RWPE2 (cell line): Measurements from ENCODE around the gene FMOD.

ENCODE experiments used
- ATAC-seq: fragments of 200-7000 bp; cut with Tn5 transposase; 3 replicates; pipeline ENCODE4 v1.9.1; 2021; ENCODE audit warnings: low read depth
- DNase-seq: peaks from one replicate; pipeline ENCODE4 v3.0.0-alpha.2; 2020; ENCODE audit warnings: low spot score
- H3K27ac ChIP-seq: fragments of 450-650 bp; 2 replicates; pipeline ENCODE4 v1.5.1; 2017; ENCODE audit warnings: mild to moderate bottlenecking; ENCODE audit not compliant: poor library complexity, severe bottlenecking
- H3K27me3 ChIP-seq: fragments of 250-450 bp; sonication (Bioruptor Pico); 2 replicates; pipeline ENCODE4 v1.5.1; 2021; ENCODE audit warnings: mild to moderate bottlenecking, moderate library complexity; ENCODE audit not compliant: insufficient read depth, poor library complexity, severe bottlenecking
- H3K36me3 ChIP-seq: fragments of 250-450 bp; sonication (Bioruptor Pico); 2 replicates; pipeline ENCODE4 v1.5.1; 2020; ENCODE audit warnings: low read depth, mild to moderate bottlenecking, moderate library complexity
- H3K4me1 ChIP-seq: fragments of 250-450 bp; sonication (Bioruptor Pico); 2 replicates; pipeline ENCODE4 v1.5.1; 2021; ENCODE audit warnings: mild to moderate bottlenecking, moderate library complexity; ENCODE audit not compliant: insufficient read depth, poor library complexity, severe bottlenecking
- H3K4me3 ChIP-seq: fragments of 250-450 bp; sonication (Bioruptor Pico); 2 replicates; pipeline ENCODE4 v1.5.1; 2021; ENCODE audit warnings: mild to moderate bottlenecking, moderate library complexity; ENCODE audit not compliant: severe bottlenecking
- H3K9me3 ChIP-seq: fragments of 250-450 bp; sonication (Bioruptor Pico); 2 replicates; pipeline ENCODE4 v1.5.1; 2021; ENCODE audit warnings: mild to moderate bottlenecking, moderate library complexity; ENCODE audit not compliant: severe bottlenecking
- CTCF ChIP-seq: fragments of 450-650 bp; IDR thresholded peaks from one replicate; pipeline ENCODE4 v1.5.1; 2017; ENCODE audit warnings: mild to moderate bottlenecking, moderate library complexity; ENCODE audit not compliant: poor library complexity, severe bottlenecking

FMOD gene

GRCh38 chr1:203382026-203382425 is 31.1 kb upstream of the FMOD start:
- DNase-seq: no peak
- no peaks in the 10 kb centered on the region for H3K4me1 ChIP-seq
- H3K9me3 ChIP-seq: no peaks in the 10 kb centered on the region
- ATAC-seq: no peak
- no peaks in the 10 kb centered on the region for H3K36me3 ChIP-seq
- no peak overlapping the region for H3K4me3 ChIP-seq
- no peak for TF ChIP-seq CTCF
- no peaks in the 10 kb centered on the region for H3K27me3 ChIP-seq
- H3K27ac ChIP-seq: no peak overlapping the region

DNA sequence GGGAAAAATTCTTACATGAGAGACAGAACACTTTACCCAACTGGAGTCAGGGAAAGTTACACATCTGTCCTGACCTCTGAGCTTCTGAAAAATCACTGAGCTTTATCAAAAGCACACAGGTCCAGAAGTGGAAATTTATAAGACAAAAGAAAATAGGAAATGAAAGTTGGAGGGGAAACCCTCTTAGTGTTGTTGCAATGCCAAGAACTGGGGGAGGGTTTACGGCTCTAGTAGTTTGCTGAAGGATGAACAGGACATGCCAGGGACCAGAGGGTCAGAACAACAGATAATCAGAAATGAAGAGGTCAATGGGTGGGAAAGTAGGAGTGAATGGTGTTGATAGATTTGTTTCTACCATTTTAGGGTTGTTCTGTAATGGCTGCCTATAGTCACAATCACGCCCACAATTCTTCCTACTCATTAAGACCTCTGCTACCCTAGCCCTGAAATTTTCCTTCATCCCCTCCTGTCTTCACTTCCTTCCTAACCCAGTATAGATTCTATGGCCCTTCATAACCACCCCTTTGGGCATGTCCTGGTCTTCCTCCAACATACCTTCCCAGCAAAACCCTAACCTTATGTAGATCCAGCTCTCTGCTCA is 30.3 kb upstream of the FMOD start:
- H3K4me3 ChIP-seq: no peak overlapping the region
- H3K36me3 ChIP-seq: no peaks in the 10 kb centered on the region
- H3K4me1 ChIP-seq: no peaks in the 10 kb centered on the region
- H3K27ac ChIP-seq: no peak overlapping the region
- no peaks in the 10 kb centered on the region for H3K27me3 ChIP-seq
- TF ChIP-seq CTCF: no peak
- ATAC-seq (no peak), DNase-seq (no peak)
- H3K9me3 ChIP-seq: no peaks in the 10 kb centered on the region

GRCh38 chr1:203380420-203381150 is 29.7 kb upstream of the FMOD start:
- Histone ChIP-seq H3K27ac (no peak overlapping the region), H3K4me3 (no peak overlapping the region), H3K36me3 (no peaks in the 10 kb centered on the region), H3K27me3 (no peaks in the 10 kb centered on the region), H3K4me1 (no peaks in the 10 kb centered on the region), H3K9me3 (no peaks in the 10 kb centered on the region)
- DNase-seq (no peak), ATAC-seq (no peak)
- no peak for TF ChIP-seq CTCF

DNA sequence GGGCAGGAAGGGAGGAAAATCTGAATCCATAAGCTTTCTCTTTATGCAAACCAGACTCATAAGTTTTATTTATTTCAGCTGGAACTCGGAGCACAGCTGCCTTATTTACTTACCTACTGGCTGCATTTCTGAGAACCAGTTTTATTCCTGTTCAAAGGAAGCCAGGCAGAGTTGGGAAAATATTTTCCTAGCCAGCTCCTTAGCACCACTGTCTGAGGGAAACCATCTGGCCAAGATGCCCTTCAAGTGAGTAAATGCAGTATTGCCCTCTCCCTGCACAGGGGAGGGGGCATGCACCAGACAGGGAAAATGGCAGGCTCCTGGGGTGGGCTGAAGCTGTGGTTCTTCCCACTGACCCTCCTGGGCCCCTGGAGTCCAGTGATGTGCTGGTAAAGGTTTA is 28.9 kb upstream of the FMOD start:
- Histone ChIP-seq H3K36me3 (no peaks in the 10 kb centered on the region), H3K27me3 (no peaks in the 10 kb centered on the region), H3K9me3 (no peaks in the 10 kb centered on the region), H3K4me1 (no peaks in the 10 kb centered on the region), H3K4me3 (no peak overlapping the region), H3K27ac (no peak overlapping the region)
- no peak for ATAC-seq
- DNase-seq: no peak
- no peak for TF ChIP-seq CTCF
